Measurements from ENCODE around the gene CACNA1S.

The CACNA1S gene

DNA sequence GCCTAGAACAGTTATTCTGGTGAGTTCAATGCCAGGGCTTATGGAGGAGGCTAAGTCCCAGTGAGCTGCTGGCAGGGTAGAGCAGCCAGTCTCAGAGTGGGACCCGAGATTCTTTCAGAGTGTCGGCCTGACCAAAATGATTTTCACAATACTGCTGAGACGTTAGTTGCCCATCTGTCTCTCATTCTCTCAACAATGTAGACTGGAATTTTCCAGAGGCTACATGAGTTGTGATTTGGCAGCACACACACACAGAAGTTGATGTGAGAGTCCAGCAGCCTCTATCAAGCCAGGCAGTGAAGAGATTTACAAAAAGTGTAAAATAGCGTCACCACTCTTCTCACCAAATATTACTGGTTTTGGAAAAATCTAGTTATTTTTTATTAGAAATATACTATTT lies 21.7 kb downstream of the CACNA1S start:
- Mint-ChIP-seq H3K4me1 (ENCODE audit: low read depth in 2 of 2) (no peaks in the 10 kb centered on the region), H3K36me3 (ENCODE audit: insufficient read depth) (peaks cover 4% of the 10 kb centered on the region), H3K27me3 (peaks cover 41 to 62% of the 10 kb centered on the region in 2 donors), H3K4me3 (no peak overlapping the region), H3K9me3 (no peaks in the 10 kb centered on the region), H3K27ac (no peak overlapping the region)
- ATAC-seq (replicated peaks): no peak
- DNase-seq: no peak

DNA sequence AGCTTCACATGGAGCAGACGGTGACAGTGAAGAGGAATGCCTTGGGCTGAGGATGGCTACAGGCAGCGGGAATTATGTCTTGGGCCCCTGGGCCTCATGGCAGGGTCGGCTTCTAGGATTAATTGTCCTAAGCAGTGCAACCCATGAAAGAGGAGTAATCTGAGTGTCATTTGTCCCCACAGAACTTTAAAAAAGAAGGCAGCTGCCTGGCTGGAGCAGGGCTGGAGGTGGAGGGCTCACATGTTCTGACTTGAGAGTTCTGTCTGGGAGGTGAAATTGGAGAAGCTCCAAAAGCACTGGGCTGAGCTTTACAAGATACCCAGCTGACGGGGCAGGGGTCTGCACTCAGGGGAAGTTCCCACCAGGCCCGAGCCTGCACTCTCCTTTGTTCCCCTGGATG lies 22.6 kb downstream of the CACNA1S start:
- ATAC-seq (replicated peaks) (no peak), DNase-seq (no peak)
- no peak overlapping the region for H3K4me3 Mint-ChIP-seq
- peaks cover 47 to 66% of the 10 kb centered on the region in 2 donors for H3K27me3 Mint-ChIP-seq
- H3K36me3 Mint-ChIP-seq (ENCODE audit: insufficient read depth): peaks cover 4% of the 10 kb centered on the region
- H3K9me3 Mint-ChIP-seq: no peaks in the 10 kb centered on the region
- no peak overlapping the region for H3K27ac Mint-ChIP-seq
- H3K4me1 Mint-ChIP-seq (ENCODE audit: low read depth in 2 of 2): no peaks in the 10 kb centered on the region

DNA sequence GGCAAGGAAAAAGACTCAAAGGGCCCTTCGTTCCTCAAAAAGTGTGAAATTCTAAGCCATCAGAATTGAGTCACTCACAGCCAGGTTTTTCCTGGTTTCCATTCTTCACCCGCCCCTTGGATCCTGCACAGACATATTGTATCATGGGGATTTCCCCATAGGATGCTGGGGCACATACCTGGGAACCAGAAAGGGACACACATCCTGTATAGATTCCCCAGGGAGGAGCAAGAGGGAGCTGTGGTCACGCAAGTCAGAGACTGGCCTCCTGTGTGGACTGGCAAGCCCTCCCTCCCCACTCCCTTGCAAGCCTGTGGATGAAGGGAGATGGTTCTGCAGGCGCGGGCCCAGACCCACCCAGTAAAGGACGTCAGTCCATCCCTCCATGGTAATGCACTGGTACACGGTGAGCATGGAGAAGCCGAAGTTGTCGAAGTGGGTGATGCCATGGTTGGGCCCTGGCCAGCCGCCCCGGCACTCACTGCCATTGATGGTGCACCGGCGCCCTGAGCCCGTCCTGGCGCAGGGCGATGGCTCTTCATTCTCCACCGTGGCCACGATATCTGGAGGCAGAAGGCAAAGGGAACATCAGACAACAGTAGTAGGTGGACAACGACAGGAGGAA lies 23.2 kb downstream of the CACNA1S start:
- H3K27me3 Mint-ChIP-seq: peaks cover 46 to 66% of the 10 kb centered on the region in 2 donors
- ATAC-seq (replicated peaks) (no peak), DNase-seq (no peak)
- peaks cover 4% of the 10 kb centered on the region for H3K36me3 Mint-ChIP-seq (ENCODE audit: insufficient read depth)
- H3K9me3 Mint-ChIP-seq: no peaks in the 10 kb centered on the region
- no peak overlapping the region for H3K27ac Mint-ChIP-seq
- no peaks in the 10 kb centered on the region for H3K4me1 Mint-ChIP-seq (ENCODE audit: low read depth in 2 of 2)
- H3K4me3 Mint-ChIP-seq: no peak overlapping the region

DNA sequence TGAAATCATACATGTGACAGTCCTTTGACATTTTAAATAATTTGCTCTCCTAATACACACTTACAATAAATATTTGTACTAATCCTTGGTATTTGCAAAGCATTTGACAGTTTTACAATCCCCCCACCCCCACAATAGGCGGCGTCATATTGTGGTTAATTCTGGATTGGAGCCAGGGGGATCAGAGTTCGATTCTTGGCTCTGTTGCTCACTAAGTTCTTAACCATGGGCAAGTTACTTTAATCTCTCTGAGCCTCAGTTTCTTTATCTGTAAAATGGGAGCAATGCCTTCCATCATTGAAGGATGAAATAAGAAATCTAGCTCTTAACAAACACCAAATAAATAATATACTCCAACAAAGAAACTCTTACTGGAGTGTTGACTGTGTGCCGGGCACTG lies 23.8 kb downstream of the CACNA1S start:
- no peak for DNase-seq
- peaks cover 44 to 61% of the 10 kb centered on the region in 2 donors for H3K27me3 Mint-ChIP-seq
- no peak overlapping the region for H3K27ac Mint-ChIP-seq
- H3K36me3 Mint-ChIP-seq (ENCODE audit: insufficient read depth): peaks cover 4% of the 10 kb centered on the region
- no peak for ATAC-seq (replicated peaks)
- no peaks in the 10 kb centered on the region for H3K4me1 Mint-ChIP-seq (ENCODE audit: low read depth in 2 of 2)
- H3K9me3 Mint-ChIP-seq: no peaks in the 10 kb centered on the region
- H3K4me3 Mint-ChIP-seq: no peak overlapping the region

DNA sequence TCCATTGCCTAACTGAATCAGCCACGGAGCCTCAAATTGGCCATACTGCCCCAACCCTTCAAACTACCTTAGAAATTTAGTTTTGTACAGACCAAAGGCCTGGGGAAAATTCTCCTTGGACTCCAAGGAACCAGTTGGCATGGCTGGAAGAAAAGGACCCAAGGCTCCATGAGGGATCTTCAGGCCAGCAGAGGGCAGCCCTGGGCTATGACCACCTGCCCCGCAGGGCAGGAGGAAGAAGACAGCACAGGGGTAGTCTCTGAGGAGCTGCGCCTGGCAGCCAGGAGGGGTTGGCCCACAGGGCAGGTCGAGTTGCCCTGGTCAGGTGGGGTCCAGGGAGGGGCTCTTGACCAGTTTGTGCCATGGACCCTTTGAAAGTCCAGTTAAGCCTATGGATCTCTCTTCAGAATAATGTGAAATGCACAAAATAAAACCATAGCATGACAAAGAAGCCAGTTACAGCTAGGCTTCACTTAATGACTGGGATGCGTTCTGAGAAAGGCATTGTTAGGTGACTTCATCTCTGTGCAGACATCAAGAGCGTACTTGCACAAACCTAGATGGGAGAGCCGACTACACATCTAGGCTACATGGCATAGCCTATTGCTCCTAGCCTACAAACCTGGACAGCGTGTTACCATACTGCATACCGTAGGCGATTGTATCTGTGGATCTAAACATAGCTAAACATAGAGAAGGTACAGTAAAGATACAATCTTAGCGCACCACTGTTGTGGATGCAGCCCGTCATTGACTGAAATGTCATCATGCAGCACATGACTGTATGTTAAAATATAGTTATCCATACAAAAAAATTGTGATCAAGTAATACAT lies 26.1 kb downstream of the CACNA1S start:
- no peak overlapping the region for H3K27ac Mint-ChIP-seq
- ATAC-seq (replicated peaks) (peak; percentile 45), DNase-seq (peak in 2 of 3 experiments; percentile 12 to 22)
- H3K27me3 Mint-ChIP-seq: peaks cover 32 to 51% of the 10 kb centered on the region in 2 donors
- no peaks in the 10 kb centered on the region for H3K9me3 Mint-ChIP-seq
- no peak overlapping the region for H3K4me3 Mint-ChIP-seq
- peaks cover 4% of the 10 kb centered on the region for H3K36me3 Mint-ChIP-seq (ENCODE audit: insufficient read depth)
- no peaks in the 10 kb centered on the region for H3K4me1 Mint-ChIP-seq (ENCODE audit: low read depth in 2 of 2)

DNA sequence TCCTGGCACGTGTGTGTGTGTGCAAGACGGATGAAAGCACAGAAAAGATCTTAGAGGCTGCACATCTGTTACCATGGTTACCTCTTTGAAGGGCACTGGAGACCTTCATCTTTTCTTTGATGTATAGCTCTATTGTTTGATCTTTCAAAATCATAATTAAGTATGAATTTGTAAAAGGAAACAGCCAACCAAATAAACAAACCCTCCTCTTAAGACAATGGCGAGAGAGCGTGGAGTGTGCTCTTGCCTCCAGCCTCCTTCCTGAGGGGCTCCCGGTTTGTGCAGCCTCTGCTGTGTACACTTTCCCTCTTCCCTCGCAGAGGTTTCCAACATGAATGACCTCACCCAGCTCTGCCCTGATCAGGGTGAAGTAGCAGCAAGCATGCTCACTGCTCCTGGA lies 27.9 kb downstream of the CACNA1S start:
- Mint-ChIP-seq H3K4me3 (no peak overlapping the region), H3K27me3 (peaks cover 32 to 45% of the 10 kb centered on the region in 2 donors), H3K36me3 (ENCODE audit: insufficient read depth) (peaks cover 4% of the 10 kb centered on the region), H3K9me3 (no peaks in the 10 kb centered on the region), H3K4me1 (ENCODE audit: low read depth in 2 of 2) (no peaks in the 10 kb centered on the region), H3K27ac (no peak overlapping the region)
- ATAC-seq (replicated peaks) (no peak), DNase-seq (no peak)

DNA sequence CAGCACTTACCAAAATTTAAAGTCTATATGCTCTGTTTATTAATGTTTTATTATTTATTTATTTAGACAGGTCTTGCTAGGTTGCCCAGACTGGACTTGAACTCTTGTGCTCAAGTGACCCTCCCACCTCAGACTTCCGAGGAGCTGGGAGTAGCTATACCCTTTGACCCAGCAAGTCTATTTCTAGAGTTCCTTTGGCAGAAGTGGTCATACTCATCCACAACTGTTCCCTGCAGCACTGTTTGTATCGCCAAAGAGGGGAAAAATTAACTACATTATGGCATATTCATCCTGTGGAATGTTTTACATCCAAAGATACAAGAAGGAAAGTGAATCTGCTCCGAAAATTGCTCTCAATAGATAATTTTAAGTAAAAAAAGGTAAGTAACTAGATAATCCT lies 28.5 kb downstream of the CACNA1S start:
- Mint-ChIP-seq H3K27me3 (peaks cover 28 to 40% of the 10 kb centered on the region in 2 donors), H3K4me1 (ENCODE audit: low read depth in 2 of 2) (no peaks in the 10 kb centered on the region), H3K9me3 (no peaks in the 10 kb centered on the region), H3K27ac (no peak overlapping the region), H3K36me3 (ENCODE audit: insufficient read depth) (no peaks in the 10 kb centered on the region), H3K4me3 (no peak overlapping the region)
- no peak for ATAC-seq (replicated peaks)
- DNase-seq: no peak

DNA sequence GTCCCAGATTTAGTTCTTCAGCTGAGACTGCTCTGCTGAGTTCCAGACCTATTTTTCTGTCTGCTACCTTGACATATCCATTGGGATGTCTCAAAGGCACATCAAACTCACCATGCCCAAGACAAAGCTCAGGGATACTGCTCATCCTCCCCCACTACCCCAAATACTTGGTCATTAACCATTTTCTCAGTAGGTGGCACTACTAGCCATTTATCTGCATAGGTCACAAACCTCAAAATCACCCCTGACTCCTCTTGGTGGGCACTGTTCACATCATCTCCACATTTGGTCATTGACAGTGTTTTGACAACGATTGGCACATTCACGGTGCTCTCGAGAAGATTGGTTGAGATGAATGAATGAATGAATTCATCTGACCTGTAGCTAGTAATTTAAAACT lies 32.1 kb downstream of the CACNA1S start:
- ATAC-seq (replicated peaks) (no peak), DNase-seq (no peak)
- no peak overlapping the region for H3K4me3 Mint-ChIP-seq
- no peak overlapping the region for H3K27ac Mint-ChIP-seq
- peaks cover 11 to 28% of the 10 kb centered on the region in 2 donors for H3K27me3 Mint-ChIP-seq
- H3K9me3 Mint-ChIP-seq: no peaks in the 10 kb centered on the region
- no peaks in the 10 kb centered on the region for H3K4me1 Mint-ChIP-seq (ENCODE audit: low read depth in 2 of 2)
- no peaks in the 10 kb centered on the region for H3K36me3 Mint-ChIP-seq (ENCODE audit: insufficient read depth)

DNA sequence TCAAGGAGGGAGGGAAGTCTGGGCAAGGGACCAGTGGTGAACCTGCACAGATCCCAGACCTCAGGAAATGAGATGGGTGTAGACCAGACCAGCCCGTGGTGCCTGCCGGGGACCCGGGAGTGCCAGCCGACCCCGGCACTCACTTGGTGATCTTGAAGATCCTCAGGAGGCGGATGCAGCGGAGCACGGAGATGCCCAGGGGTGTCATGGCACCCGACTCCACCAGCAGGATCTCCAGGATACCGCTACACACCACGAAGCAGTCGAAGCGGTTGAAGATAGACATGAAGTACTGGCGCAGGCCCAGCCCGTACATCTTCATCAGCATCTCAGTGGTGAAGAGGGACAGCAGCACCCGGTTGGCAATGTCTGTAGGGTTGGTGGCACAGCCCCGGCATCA lies 34.5 kb downstream of the CACNA1S start:
- no peak overlapping the region for H3K27ac Mint-ChIP-seq
- ATAC-seq (replicated peaks) (no peak), DNase-seq (no peak)
- no peak overlapping the region for H3K4me3 Mint-ChIP-seq
- H3K36me3 Mint-ChIP-seq (ENCODE audit: insufficient read depth): no peaks in the 10 kb centered on the region
- no peaks in the 10 kb centered on the region for H3K4me1 Mint-ChIP-seq (ENCODE audit: low read depth in 2 of 2)
- H3K9me3 Mint-ChIP-seq: no peaks in the 10 kb centered on the region
- H3K27me3 Mint-ChIP-seq: peaks cover 0 to 17% of the 10 kb centered on the region in 2 donors

DNA sequence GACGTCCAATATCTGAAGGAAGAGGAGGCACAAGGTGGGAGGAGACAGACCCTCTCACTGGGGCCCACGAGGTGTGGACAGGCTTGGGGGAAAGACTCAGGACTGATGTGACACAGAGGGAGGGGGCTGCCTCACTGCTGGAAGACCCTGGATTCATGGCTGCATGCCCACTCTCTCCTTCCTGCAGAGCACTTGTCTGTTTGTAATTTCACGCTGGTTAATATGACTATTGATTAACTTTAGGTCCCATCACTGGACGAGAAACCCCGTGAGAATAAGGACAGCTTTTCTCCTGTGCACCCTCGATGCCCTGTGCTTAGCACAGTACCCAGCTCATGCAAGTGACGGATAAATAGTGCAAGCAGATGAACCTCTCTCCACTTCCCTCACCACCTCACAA lies 35.1 kb downstream of the CACNA1S start:
- H3K27me3 Mint-ChIP-seq: peaks cover 0 to 17% of the 10 kb centered on the region in 2 donors
- no peak overlapping the region for H3K27ac Mint-ChIP-seq
- no peak for ATAC-seq (replicated peaks)
- DNase-seq: no peak
- no peaks in the 10 kb centered on the region for H3K4me1 Mint-ChIP-seq (ENCODE audit: low read depth in 2 of 2)
- H3K36me3 Mint-ChIP-seq (ENCODE audit: insufficient read depth): no peaks in the 10 kb centered on the region
- H3K9me3 Mint-ChIP-seq: no peaks in the 10 kb centered on the region
- no peak overlapping the region for H3K4me3 Mint-ChIP-seq

DNA sequence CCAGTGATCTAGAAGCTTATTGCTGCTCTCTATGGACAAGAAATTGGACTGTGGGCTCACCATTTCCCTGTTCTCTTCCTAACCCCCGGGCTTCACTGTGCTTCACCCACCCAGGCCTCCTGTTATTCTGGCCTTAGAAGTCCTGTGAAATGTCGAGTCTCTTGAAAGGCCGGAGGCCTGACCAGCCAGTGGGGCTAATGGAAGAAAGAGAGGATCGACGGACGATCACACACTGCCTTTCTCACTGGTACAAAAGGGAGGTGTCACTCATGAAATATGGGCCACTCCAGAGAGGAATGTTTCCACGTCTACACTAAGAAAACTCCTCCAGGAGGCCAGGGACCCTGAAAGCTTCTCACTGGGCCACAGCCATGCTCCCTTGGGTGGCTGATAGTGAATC lies 36.1 kb downstream of the CACNA1S start:
- Mint-ChIP-seq H3K36me3 (ENCODE audit: insufficient read depth) (no peaks in the 10 kb centered on the region), H3K27me3 (peaks cover 0 to 17% of the 10 kb centered on the region in 2 donors), H3K4me1 (ENCODE audit: low read depth in 2 of 2) (peaks cover 0 to 7% of the 10 kb centered on the region in 2 donors), H3K27ac (no peak overlapping the region), H3K4me3 (no peak overlapping the region), H3K9me3 (no peaks in the 10 kb centered on the region)
- no peak for DNase-seq
- no peak for ATAC-seq (replicated peaks)

DNA sequence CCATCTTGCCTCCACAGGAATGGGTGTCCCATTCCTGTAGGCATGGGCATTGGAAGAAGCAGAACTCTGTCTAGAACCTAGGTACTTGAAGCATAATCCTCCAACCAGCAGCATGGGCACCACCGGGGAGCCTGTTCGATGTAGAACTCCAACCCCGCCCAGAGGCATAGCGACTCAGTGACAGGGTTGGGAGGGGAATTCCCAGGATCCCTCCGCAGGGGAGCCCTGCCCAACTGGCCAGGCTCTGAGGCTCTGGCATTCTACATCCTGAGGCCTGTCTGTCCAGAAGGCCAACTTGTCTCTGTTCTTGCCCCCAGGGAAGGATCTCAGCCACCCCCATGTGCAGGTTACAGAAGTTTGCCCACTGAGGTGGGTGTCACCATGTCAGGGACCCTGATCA lies 38.2 kb downstream of the CACNA1S start:
- H3K36me3 Mint-ChIP-seq (ENCODE audit: insufficient read depth): no peaks in the 10 kb centered on the region
- H3K4me3 Mint-ChIP-seq: no peak overlapping the region

DNA sequence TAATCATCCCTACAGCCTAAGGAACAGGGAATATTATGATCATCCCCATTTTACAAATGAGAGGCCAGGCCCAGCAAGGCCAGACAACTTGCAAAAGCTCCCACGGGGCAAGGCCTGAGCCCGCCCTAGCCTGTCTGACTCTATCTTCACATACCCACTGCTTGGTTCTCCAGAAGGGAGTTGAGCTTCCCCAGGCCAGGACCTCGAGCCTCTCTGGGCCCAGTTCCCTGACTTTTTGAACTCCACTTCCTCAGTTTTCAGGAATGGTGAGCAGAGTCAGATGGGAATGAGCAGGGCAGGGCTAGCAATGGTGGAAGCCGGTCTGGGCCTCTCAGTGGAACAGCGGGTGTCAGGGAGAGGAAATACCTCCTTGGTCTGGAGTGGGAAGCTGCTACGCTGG lies 39.3 kb downstream of the CACNA1S start:
- no peak overlapping the region for H3K4me3 Mint-ChIP-seq
- no peaks in the 10 kb centered on the region for H3K36me3 Mint-ChIP-seq (ENCODE audit: insufficient read depth)
- DNase-seq (no peak), ATAC-seq (replicated peaks) (no peak)
- no peaks in the 10 kb centered on the region for H3K9me3 Mint-ChIP-seq
- H3K27me3 Mint-ChIP-seq: peaks cover 6 to 37% of the 10 kb centered on the region in 2 donors
- H3K27ac Mint-ChIP-seq: no peak overlapping the region
- peaks cover 0 to 7% of the 10 kb centered on the region in 2 donors for H3K4me1 Mint-ChIP-seq (ENCODE audit: low read depth in 2 of 2)

More for the DNA sequence above, 38.2 kb downstream of the CACNA1S start:
- no peaks in the 10 kb centered on the region for H3K9me3 Mint-ChIP-seq
- H3K4me1 Mint-ChIP-seq (ENCODE audit: low read depth in 2 of 2): peaks cover 0 to 7% of the 10 kb centered on the region in 2 donors
- no peak for ATAC-seq (replicated peaks)
- peaks cover 4 to 32% of the 10 kb centered on the region in 2 donors for H3K27me3 Mint-ChIP-seq
- no peak for DNase-seq
- H3K27ac Mint-ChIP-seq: no peak overlapping the region

DNA sequence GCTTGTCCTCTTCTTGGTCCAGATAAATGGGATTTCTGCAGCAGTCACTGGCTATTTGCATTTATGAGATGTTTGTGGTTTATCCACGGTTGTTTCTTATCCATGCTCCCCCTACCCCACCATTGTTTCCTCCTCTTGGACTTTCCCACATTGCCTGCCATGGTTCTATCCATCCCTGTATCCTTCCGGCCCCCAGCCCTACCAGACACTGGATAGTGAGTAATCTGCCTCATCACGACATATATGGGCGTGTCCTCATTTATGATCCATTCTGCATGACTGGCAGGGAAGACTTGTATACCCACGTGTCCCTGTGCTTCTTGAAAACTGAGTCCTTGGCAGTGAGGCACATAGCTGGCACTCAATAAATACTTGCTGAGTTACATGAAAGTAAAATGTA lies 40.1 kb downstream of the CACNA1S start:
- ATAC-seq (replicated peaks) (no peak), DNase-seq (no peak)
- H3K27me3 Mint-ChIP-seq: peaks cover 6 to 34% of the 10 kb centered on the region in 2 donors
- H3K4me1 Mint-ChIP-seq (ENCODE audit: low read depth in 2 of 2): peaks cover 0 to 7% of the 10 kb centered on the region in 2 donors
- no peaks in the 10 kb centered on the region for H3K9me3 Mint-ChIP-seq
- H3K4me3 Mint-ChIP-seq: no peak overlapping the region
- H3K36me3 Mint-ChIP-seq (ENCODE audit: insufficient read depth): no peaks in the 10 kb centered on the region
- no peak overlapping the region for H3K27ac Mint-ChIP-seq
